GM12878 (cell line): ENCODE data around the gene TSHR. TPM values are rescaled to one million over a fixed set of nuclear protein-coding genes. Genes with fewer than 3 reads are reported as not detected.

Experiments used
- ATAC-seq: fragments of 200-7000 bp; cut with Tn5 transposase; 3 replicates; pipeline ENCODE4 v1.9.1; 2020; ENCODE audit warnings: mild to moderate bottlenecking, moderate library complexity
- BruUV-seq: library from RNA; stranded (reverse); fragments of 400-500 nt; replicated peaks from 2 replicates; lab custom pipeline; 2021; lab: Mats Ljungman, UMichigan
- CTCF ChIA-PET: fragments of 300-600 bp; sonication (Branson Sonifier 250); formaldehyde crosslinking; extraction: SDS; loops from one replicate; lab custom pipeline; 2021; ENCODE audit warnings: inconsistent platforms; lab: Yijun Ruan, JAX
- POLR2A ChIA-PET: fragments of 350-600 bp; formaldehyde crosslinking; extraction: SDS; loops from one replicate; lab custom pipeline; 2021; ENCODE audit warnings: inconsistent platforms; lab: Charles Lee
- RAD21 ChIA-PET: fragments of 300-600 bp; sonication (Branson Sonifier 250); formaldehyde crosslinking; loops from one replicate; lab custom pipeline; 2023; ENCODE audit warnings: antibody characterized with exemption; ENCODE audit not compliant: unreplicated experiment; lab: Charles Lee
- SMC1A ChIA-PET: fragments of 300-600 bp; sonication (Branson Sonifier 250); formaldehyde crosslinking; loops from one replicate; lab custom pipeline; 2023; ENCODE audit not compliant: unreplicated experiment, uncharacterized antibody; lab: Charles Lee
- DNase-seq: peaks from one replicate; pipeline ENCODE4 v3.0.0-alpha.2; 2011; ENCODE audit warnings: low read depth, low spot score
- FAIRE-seq: peaks from 3 replicates; lab custom pipeline; 2011; peaks lifted over from hg19 to GRCh38; lab: Jason Lieb, UNC
- H2AFZ ChIP-seq: 2 replicates; pipeline ENCODE4 v1.6.0; 2011; ENCODE audit warnings: low read depth, low read length, control low read depth; ENCODE audit not compliant: control insufficient read depth
- H3K27ac ChIP-seq: 2 replicates; pipeline ENCODE4 v1.5.1; 2011; ENCODE audit warnings: control low read depth; ENCODE audit not compliant: control insufficient read depth, insufficient read depth
- H3K27me3 ChIP-seq, 2 experiments: replicated peaks in 1 of 2; 2 replicates each; pipeline versions ENCODE4 v1.6.0 to v1.6.1; 2011; ENCODE audit warnings: low read length in 1 of 2; ENCODE audit not compliant: control insufficient read depth in 2 of 2, insufficient read depth in 2 of 2
- H3K36me3 ChIP-seq, 2 experiments: 2 replicates each; pipeline ENCODE4 v1.5.1; 2011; ENCODE audit warnings: low read length in 1 of 2; ENCODE audit not compliant: control insufficient read depth in 2 of 2, insufficient read depth in 2 of 2
- H3K4me1 ChIP-seq: 2 replicates; pipeline ENCODE4 v1.6.1; 2011; ENCODE audit warnings: mild to moderate bottlenecking, low read length, moderate library complexity, mixed read lengths; ENCODE audit not compliant: control insufficient read depth, insufficient read depth
- H3K4me2 ChIP-seq: 2 replicates; pipeline ENCODE4 v1.6.0; 2011; ENCODE audit warnings: control low read depth; ENCODE audit not compliant: control insufficient read depth, insufficient read depth
- H3K4me3 ChIP-seq: fragments of 200-600 bp; sonication (generic); 2 replicates; pipeline ENCODE4 v1.5.1; 2016
- H3K79me2 ChIP-seq: 2 replicates; pipeline ENCODE4 v1.6.0; 2011; ENCODE audit warnings: low read length; ENCODE audit not compliant: control insufficient read depth, insufficient read depth
- H3K9ac ChIP-seq: 2 replicates; pipeline ENCODE4 v1.8.0; 2011; ENCODE audit warnings: low read length, control low read depth, mixed read lengths; ENCODE audit not compliant: control insufficient read depth, insufficient read depth
- H3K9me3 ChIP-seq: replicated peaks from 3 replicates; pipeline ENCODE4 v1.5.1; 2011; ENCODE audit warnings: mild to moderate bottlenecking, low read length; ENCODE audit not compliant: control insufficient read depth, insufficient read depth
- H4K20me1 ChIP-seq: 2 replicates; pipeline ENCODE4 v1.6.0; 2011; ENCODE audit not compliant: control insufficient read depth, insufficient read depth
- BCL3 ChIP-seq: IDR thresholded peaks from 2 replicates; pipeline ENCODE4 v1.6.1; 2011; ENCODE audit warnings: borderline replicate concordance, low read depth, mild to moderate bottlenecking, moderate library complexity, low read length; ENCODE audit not compliant: insufficient read depth, poor library complexity, severe bottlenecking
- CHD1 ChIP-seq: IDR thresholded peaks from 2 replicates; pipeline ENCODE4 v1.6.1; 2012; ENCODE audit warnings: low read depth, low read length, improper control_type of control experiment
- CHD2 ChIP-seq: IDR thresholded peaks from 2 replicates; pipeline ENCODE4 v1.6.1; 2011; ENCODE audit warnings: low read depth, low read length, improper control_type of control experiment, borderline replicate concordance
- CREM ChIP-seq: IDR thresholded peaks from 2 replicates; pipeline ENCODE4 v1.6.1; 2014; ENCODE audit warnings: antibody characterized with exemption, low read depth
- FOXM1 ChIP-seq: IDR thresholded peaks from 2 replicates; pipeline ENCODE4 v1.6.1; 2012; ENCODE audit warnings: low read depth, mild to moderate bottlenecking, inconsistent platforms, low read length, moderate library complexity
- HDAC6 ChIP-seq: fragments of 200-600 bp; sonication (generic); IDR thresholded peaks from one replicate; pipeline ENCODE4 v1.8.0; 2017; ENCODE audit warnings: antibody characterized with exemption; ENCODE audit not compliant: unreplicated experiment
- IKZF1 ChIP-seq: fragments of 450-650 bp; conservative IDR thresholded peaks from 2 replicates; pipeline ENCODE4 v1.6.1; 2017; ENCODE audit warnings: antibody characterized with exemption, mild to moderate bottlenecking
- IKZF2 ChIP-seq, 2 experiments: fragments of 450-650 bp; IDR thresholded peaks; 2 replicates each; pipeline ENCODE4 v1.6.1; 2017; ENCODE audit warnings: mild to moderate bottlenecking in 2 of 2, moderate library complexity in 2 of 2
- NBN ChIP-seq: fragments of 450-650 bp; IDR thresholded peaks from 2 replicates; pipeline ENCODE4 v1.6.1; 2016
- PML ChIP-seq: IDR thresholded peaks from 2 replicates; pipeline ENCODE4 v1.6.1; 2012; ENCODE audit warnings: low read length, inconsistent platforms
- RCOR1 ChIP-seq: conservative IDR thresholded peaks from 2 replicates; pipeline ENCODE4 v1.6.1; 2012; ENCODE audit warnings: low read depth, low read length, improper control_type of control experiment
- RELA ChIP-seq: fragments of 450-650 bp; IDR thresholded peaks from 2 replicates; pipeline ENCODE4 v1.8.0; 2014; ENCODE audit warnings: borderline replicate concordance; ENCODE audit not compliant: partially characterized antibody
- ZNF592 ChIP-seq: fragments of 450-650 bp; IDR thresholded peaks from 2 replicates; pipeline ENCODE4 v1.6.1; 2017; ENCODE audit warnings: mild to moderate bottlenecking, moderate library complexity
- ZSCAN29 ChIP-seq: fragments of 450-650 bp; IDR thresholded peaks from 2 replicates; pipeline ENCODE4 v1.6.1; 2017; ENCODE audit warnings: mild to moderate bottlenecking, moderate library complexity
- WGBS: methylation state at CpG from one replicate; pipeline ENCODE4 v1.1.6; 2016; ENCODE audit warnings: low lambda C conversion rate; ENCODE audit not compliant: insufficient replicate concordance, insufficient coverage; ENCODE audit errors: missing lambda C conversion rate; 5-methylcytosine and 5-hydroxymethylcytosine counted together
- in situ Hi-C: fragments of 300-500 bp; cut with MboI; formaldehyde crosslinking; loops from 9 replicates; pipeline ENCODE4 v1.14.3; 2018; ENCODE audit warnings: mixed read lengths
- intact Hi-C: fragments of 100-400 bp; cut with micrococcal nuclease; formaldehyde crosslinking; loops from one replicate; pipeline ENCODE4 v1.14.2; 2022; ENCODE audit not compliant: unreplicated experiment
- polyA plus RNA-seq, 11 experiments: library from polyadenylated mRNA; depleted of rRNA in 4 of 11; unstranded in 6 of 11; stranded (reverse) in 5 of 11; fragments of >200 nt; fragmentation: Nextera tagmentation in 4 of 11; fragmentation: Illumina TruSeq in 1 of 11; extraction: Ambion mirVana in 4 of 11; extraction: Trizol in 1 of 11; gene quantifications; 1 replicate in 1 of 11; 2 replicates in 10 of 11; pipeline versions ENCODE4 v1.2.1 to v1.2.3, GENCODE V29; 2011 to 2016; ENCODE audit warnings: inconsistent platforms in 2 of 11, missing spikeins in 2 of 11, low read depth in 1 of 11
- total RNA-seq, 4 experiments: library from RNA; depleted of rRNA in 3 of 4; stranded (reverse); fragments of >200 nt in 3 of 4; fragmentation: Illumina TruSeq in 1 of 4; extraction: Trizol in 1 of 4; gene quantifications; 2 replicates each; pipeline versions ENCODE4 v1.2.1 to v1.2.3, GENCODE V29; 2013 to 2021

The TSHR gene
- total and polyA plus RNA-seq, 10 of the 15 experiments (the other 5 are each of a cell fraction or from before 2014, with no cell fraction given): 0.06 to 0.31 TPM; not detected in 8

- POLR2A ChIA-PET: interaction anchor here (1.1 to 2.2 kb wide), 2 partner anchors 8 to 39 kb away, joined by 3 to 5 read pairs; no protein-coding TSS in a partner anchor
- no peak for ATAC-seq
Measured at GRCh38 chr14:81179631-81180030, 224.2 kb downstream of the TSHR start.

More at GRCh38 chr14:81179631-81180030, 224.2 kb downstream of the TSHR start:
- TF ChIP-seq IKZF1 (no peak), NBN (no peak), CHD1 (no peak), RCOR1 (no peak), ZSCAN29 (no peak), ZNF592 (no peak), CHD2 (no peak), HDAC6 (no peak), RELA (no peak), CREM (no peak), BCL3 (no peak), IKZF2 (IDR thresholded peaks at IDR 0.05) (no peak), PML (no peak), FOXM1 (no peak)
- H3K79me2 ChIP-seq: no peaks in the 10 kb centered on the region
- H3K9ac ChIP-seq: no peak overlapping the region
- H3K27ac ChIP-seq: no peak overlapping the region
- H3K36me3 ChIP-seq: peaks cover 1 to 3% of the 10 kb centered on the region in 2 experiments; a peak in 2 of 4 replicates
- in situ Hi-C loops: no loop called here
- peaks cover 12% of the 10 kb centered on the region; the same call in 1 of the 2 replicates for H3K4me1 ChIP-seq
- no TSS peak for BruUV-seq
- ChIA-PET SMC1A (interaction anchor here (1.0 to 2.8 kb wide), 4 partner anchors 8 to 22 kb away, joined by 3 to 21 read pairs (median 5); no protein-coding TSS in a partner anchor), RAD21 (interaction anchor here (1.1 kb wide), 2 partner anchors 25 to 274 kb away, joined by 3 read pairs; no protein-coding TSS in a partner anchor), CTCF (interaction anchor here (1.1 to 5.7 kb wide), 5 partner anchors 8 to 193 kb away, joined by 3 to 38 read pairs (median 7); no protein-coding TSS in a partner anchor)
- intact Hi-C loops: no loop called here
- FAIRE-seq: no peak
- no peak overlapping the region for H3K4me3 ChIP-seq
- no peak overlapping the region for H2AFZ ChIP-seq
- no peak overlapping the region for H3K4me2 ChIP-seq
- no peak for DNase-seq
- no peaks in the 10 kb centered on the region for H3K27me3 ChIP-seq
- 38% methylated on average over 2 of the region's 2 CpGs for WGBS
- H3K9me3 ChIP-seq: no peaks in the 10 kb centered on the region
- no peaks in the 10 kb centered on the region for H4K20me1 ChIP-seq
